Endothelial cell of umbilical vein (primary cell): ENCODE results near the gene RPS6KL1. TPM values are rescaled to one million over a fixed set of nuclear protein-coding genes. Genes with fewer than 3 reads are reported as not detected.

Experiments used
- BruUV-seq: library from RNA; stranded (reverse); fragments of 400-500 nt; replicated peaks from 2 replicates; lab custom pipeline; 2021; lab: Mats Ljungman, UMichigan
- CTCF ChIA-PET: fragments of 300-600, 350-600 bp; sonication (Branson Sonifier 250); formaldehyde crosslinking; loops from one replicate; lab custom pipeline; 2021; ENCODE audit warnings: antibody characterized with exemption, inconsistent platforms; lab: Charles Lee
- POLR2A ChIA-PET: fragments of 300-600, 350-600 bp; sonication (Branson Sonifier 250); formaldehyde crosslinking; loops from one replicate; lab custom pipeline; 2021; ENCODE audit warnings: antibody characterized with exemption, inconsistent platforms; lab: Charles Lee
- DNase-seq: peaks from one replicate; pipeline ENCODE4 v3.0.0-alpha.2; 2011; ENCODE audit warnings: low read depth, low spot score
- FAIRE-seq: peaks from 2 replicates; lab custom pipeline; 2011; peaks lifted over from hg19 to GRCh38; lab: Jason Lieb, UNC
- H2AFZ ChIP-seq: 2 replicates; pipeline ENCODE4 v1.6.0; 2012; ENCODE audit warnings: low read depth, low read length, control low read depth, inconsistent platforms
- H3K27ac ChIP-seq: 2 replicates; pipeline ENCODE4 v1.5.1; 2011; ENCODE audit warnings: low read depth, mild to moderate bottlenecking, control low read depth, low read length, moderate library complexity; ENCODE audit not compliant: insufficient read depth
- H3K27me3 ChIP-seq, 2 experiments: 2 replicates each; pipeline versions ENCODE4 v1.6.0 to v1.6.1; 2011; ENCODE audit warnings: low read length in 2 of 2, mixed read lengths in 1 of 2; ENCODE audit not compliant: control insufficient read depth in 2 of 2, insufficient read depth in 2 of 2
- H3K36me3 ChIP-seq, 2 experiments: 2 replicates in 1 of 2; 3 replicates in 1 of 2; pipeline ENCODE4 v1.5.1; 2011; ENCODE audit warnings: low read length in 2 of 2, mild to moderate bottlenecking in 1 of 2, moderate library complexity in 1 of 2; ENCODE audit not compliant: control insufficient read depth in 2 of 2, insufficient read depth in 2 of 2; ENCODE audit errors: extremely low read depth in 1 of 2
- H3K4me1 ChIP-seq: 3 replicates; pipeline ENCODE4 v1.5.1; 2011; ENCODE audit warnings: mild to moderate bottlenecking, low read length; ENCODE audit not compliant: control insufficient read depth, insufficient read depth; ENCODE audit errors: extremely low read depth
- H3K4me2 ChIP-seq: 2 replicates; pipeline ENCODE4 v1.6.1; 2011; ENCODE audit warnings: low read length, control low read depth, mixed read lengths; ENCODE audit not compliant: insufficient read depth
- H3K4me3 ChIP-seq, 3 experiments: fragments of 200-600 bp in 1 of 3; sonication (generic), shearing (Covaris generic) in 1 of 3; replicated peaks in 1 of 3; 2 replicates each; pipeline ENCODE4 v1.5.1; 2011 to 2016; ENCODE audit warnings: control low read depth in 3 of 3, low read length in 3 of 3, mild to moderate bottlenecking in 2 of 3, inconsistent platforms in 1 of 3, low read depth in 1 of 3, moderate library complexity in 1 of 3; ENCODE audit not compliant: insufficient read depth in 1 of 3
- H3K79me2 ChIP-seq: 2 replicates; pipeline ENCODE4 v1.6.0; 2012; ENCODE audit warnings: low read length, inconsistent platforms; ENCODE audit not compliant: control insufficient read depth, insufficient read depth
- H3K9ac ChIP-seq: replicated peaks from 2 replicates; pipeline ENCODE3; 2011; ENCODE audit warnings: low read length, control low read depth; ENCODE audit not compliant: insufficient read depth; ENCODE audit errors: extremely low read depth
- H3K9me1 ChIP-seq: replicated peaks from 3 replicates; pipeline ENCODE4 v1.6.0; 2011; ENCODE audit warnings: mild to moderate bottlenecking, low read length; ENCODE audit not compliant: control insufficient read depth, insufficient read depth; ENCODE audit errors: extremely low read depth
- H3K9me3 ChIP-seq: replicated peaks from 2 replicates; pipeline ENCODE4 v1.5.1; 2012; ENCODE audit warnings: low read length, inconsistent platforms; ENCODE audit not compliant: control insufficient read depth, insufficient read depth
- H4K20me1 ChIP-seq: replicated peaks from 2 replicates; pipeline ENCODE3; 2011; ENCODE audit warnings: mild to moderate bottlenecking, low read length; ENCODE audit not compliant: control insufficient read depth, insufficient read depth; ENCODE audit errors: extremely low read depth
- EZH2 ChIP-seq: IDR thresholded peaks from 2 replicates; pipeline ENCODE4 v1.6.1; 2012; ENCODE audit warnings: borderline replicate concordance, low read depth, mild to moderate bottlenecking, moderate library complexity, low read length, inconsistent platforms; ENCODE audit not compliant: severe bottlenecking
- FOS ChIP-seq: IDR thresholded peaks from 2 replicates; pipeline ENCODE4 v1.6.1; 2011; ENCODE audit warnings: mild to moderate bottlenecking, low read length, moderate library complexity, borderline replicate concordance; ENCODE audit not compliant: insufficient read depth
- GATA2 ChIP-seq: IDR thresholded peaks from 2 replicates; pipeline ENCODE4 v1.7.0; 2011; ENCODE audit warnings: low read depth, mild to moderate bottlenecking, moderate library complexity, mixed read lengths, low read length; ENCODE audit not compliant: insufficient read length, insufficient read depth
- JUN ChIP-seq: IDR thresholded peaks from 2 replicates; pipeline ENCODE4 v1.6.1; 2011; ENCODE audit warnings: borderline replicate concordance, low read depth; ENCODE audit not compliant: insufficient read length, insufficient read depth
- MYC ChIP-seq: IDR thresholded peaks from one replicate; pipeline ENCODE4 v1.6.1; 2011; ENCODE audit warnings: mild to moderate bottlenecking, low read depth, low read length
- POLR2A ChIP-seq: IDR thresholded peaks from 2 replicates; pipeline ENCODE4 v1.6.1; 2012; ENCODE audit warnings: low read depth, mild to moderate bottlenecking, control low read depth, low read length
- POLR2AphosphoS5 ChIP-seq: IDR thresholded peaks from 2 replicates; pipeline ENCODE4 v1.6.1; 2012; ENCODE audit warnings: low read depth, mild to moderate bottlenecking, control low read depth, low read length, moderate library complexity; ENCODE audit not compliant: insufficient read depth
- dilution Hi-C: fragments of 300-500 bp; cut with MboI; formaldehyde crosslinking; loops from one replicate; pipeline ENCODE4 v1.15.0; 2019; ENCODE audit warnings: low sequenced_read_pairs; ENCODE audit not compliant: extremely low pct_ligation_motif_present
- intact Hi-C: fragments of 100-400 bp; cut with micrococcal nuclease; formaldehyde crosslinking; loops from one replicate; pipeline ENCODE4 v1.10.0; 2022
- polyA plus RNA-seq, 4 experiments: library from polyadenylated mRNA; depleted of rRNA in 3 of 4; stranded (reverse) in 3 of 4; unstranded in 1 of 4; fragments of >200 nt; gene quantifications; 2 replicates each; pipeline versions ENCODE4 v1.2.1 to v1.2.3, GENCODE V29; 2011 to 2012; ENCODE audit warnings: missing spikeins in 1 of 4
- total RNA-seq: library from RNA; stranded (reverse); gene quantifications from 2 replicates; pipeline ENCODE4 v1.2.3, GENCODE V29; 2021
- TF ChIP-seq, protein P1 (sequence below), 2 donors: IDR thresholded peaks; 1 replicate in 1 of 2; 2 replicates in 1 of 2; pipeline ENCODE4 v1.5.1; 2011; ENCODE audit warnings: low read length in 2 of 2, mild to moderate bottlenecking in 2 of 2, moderate library complexity in 2 of 2, control low read depth in 1 of 2, inconsistent platforms in 1 of 2, low read depth in 1 of 2; ENCODE audit not compliant: insufficient read depth in 1 of 2; ENCODE audit errors: extremely low read depth in 1 of 2
- TF ChIP-seq, protein P2 (sequence below): IDR thresholded peaks from 2 replicates; pipeline ENCODE4 v1.6.1; 2011; ENCODE audit not compliant: insufficient read depth, insufficient read length

RPS6KL1 gene
- total and polyA plus RNA-seq, 2 donors (not counting 3 experiments of a cell fraction or from before 2014, with no cell fraction given) = 10.2 to 23.8 TPM

DNA sequence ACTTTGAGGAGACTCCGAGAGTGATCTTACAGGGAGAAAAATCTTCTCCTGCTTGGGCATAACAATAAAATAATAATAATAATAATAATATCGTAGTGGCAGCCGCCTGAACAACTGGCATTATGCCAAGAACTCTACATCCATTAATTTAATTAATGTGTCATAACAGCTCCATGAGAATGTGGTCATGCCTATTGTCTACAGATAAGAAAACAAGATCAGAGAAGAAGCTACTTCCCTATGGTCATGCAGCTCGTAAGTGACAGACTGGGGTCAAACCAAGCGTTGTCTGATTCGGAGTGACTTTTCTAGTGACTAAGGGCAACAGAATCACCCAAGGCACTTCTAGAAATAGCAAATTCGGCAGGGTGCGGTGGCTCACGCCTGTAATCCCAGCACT lies 58.9 kb downstream of the RPS6KL1 start:
- Histone ChIP-seq H3K4me2 (no peak overlapping the region), H3K79me2 (no peaks in the 10 kb centered on the region), H3K9ac (no peak overlapping the region), H4K20me1 (no peaks in the 10 kb centered on the region), H3K4me3 (no peak overlapping the region), H3K27ac (no peak overlapping the region), H3K36me3 (no peaks in the 10 kb centered on the region), H3K9me1 (no peaks in the 10 kb centered on the region), H2AFZ (no peak overlapping the region), H3K4me1 (no peaks in the 10 kb centered on the region), H3K27me3 (peaks cover 5 to 9% of the 10 kb centered on the region in 2 experiments), H3K9me3 (no peaks in the 10 kb centered on the region)
- no peak for TF ChIP-seq GATA2
- TF ChIP-seq, protein P1, sequence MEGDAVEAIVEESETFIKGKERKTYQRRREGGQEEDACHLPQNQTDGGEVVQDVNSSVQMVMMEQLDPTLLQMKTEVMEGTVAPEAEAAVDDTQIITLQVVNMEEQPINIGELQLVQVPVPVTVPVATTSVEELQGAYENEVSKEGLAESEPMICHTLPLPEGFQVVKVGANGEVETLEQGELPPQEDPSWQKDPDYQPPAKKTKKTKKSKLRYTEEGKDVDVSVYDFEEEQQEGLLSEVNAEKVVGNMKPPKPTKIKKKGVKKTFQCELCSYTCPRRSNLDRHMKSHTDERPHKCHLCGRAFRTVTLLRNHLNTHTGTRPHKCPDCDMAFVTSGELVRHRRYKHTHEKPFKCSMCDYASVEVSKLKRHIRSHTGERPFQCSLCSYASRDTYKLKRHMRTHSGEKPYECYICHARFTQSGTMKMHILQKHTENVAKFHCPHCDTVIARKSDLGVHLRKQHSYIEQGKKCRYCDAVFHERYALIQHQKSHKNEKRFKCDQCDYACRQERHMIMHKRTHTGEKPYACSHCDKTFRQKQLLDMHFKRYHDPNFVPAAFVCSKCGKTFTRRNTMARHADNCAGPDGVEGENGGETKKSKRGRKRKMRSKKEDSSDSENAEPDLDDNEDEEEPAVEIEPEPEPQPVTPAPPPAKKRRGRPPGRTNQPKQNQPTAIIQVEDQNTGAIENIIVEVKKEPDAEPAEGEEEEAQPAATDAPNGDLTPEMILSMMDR (IDR thresholded peaks at IDR 0.05; ENCODE audit: extremely low read depth in 1 of 2, insufficient read depth in 1 of 2, low read depth in 1 of 2, low read length in 2 of 2) = no peak
- TF ChIP-seq, protein P2, sequence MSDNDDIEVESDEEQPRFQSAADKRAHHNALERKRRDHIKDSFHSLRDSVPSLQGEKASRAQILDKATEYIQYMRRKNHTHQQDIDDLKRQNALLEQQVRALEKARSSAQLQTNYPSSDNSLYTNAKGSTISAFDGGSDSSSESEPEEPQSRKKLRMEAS = no peak
- no peak for TF ChIP-seq POLR2A
- TF ChIP-seq MYC = no peak
- TF ChIP-seq POLR2AphosphoS5 = no peak
- TF ChIP-seq EZH2 = no peak
- no peak for TF ChIP-seq FOS
- no peak for TF ChIP-seq JUN
- intact Hi-C loops (no loop called here), dilution Hi-C loops (no loop called here)
- BruUV-seq = no TSS peak
- FAIRE-seq (no peak), DNase-seq (no peak)
- ChIA-PET CTCF (interaction anchor here (7.7 to 12.3 kb wide), 3 partner anchors 13 to 224 kb away, joined by 109 to 468 read pairs (median 245); partner anchors contain the start of genes DLST and PROX2), POLR2A (no interaction called here)
